GM19328 (cell line): ENCODE results near the gene NPHS1.
"Not testable (repeated sequence)": the region's sequence is repeated elsewhere in the genome, so short reads cannot be mapped to it uniquely, and the experiment has no call there.

ENCODE experiments used
- ATAC-seq: cut with Tn5 transposase; IDR thresholded peaks from one replicate; pipeline ENCODE4 v1.9.1; 2021; ENCODE audit warnings: mild to moderate bottlenecking, moderate library complexity; ENCODE audit not compliant: unreplicated experiment

Gene NPHS1

GRCh38 chr19:35848919-35849505 is 3.3 kb downstream of the NPHS1 start:
- ATAC-seq = no peak

GRCh38 chr19:35848486-35848885 is 3.8 kb downstream of the NPHS1 start:
- no peak for ATAC-seq

- no peak for ATAC-seq
Measured at GRCh38 chr19:35847911-35848310, 4.4 kb downstream of the NPHS1 start.

- no peak for ATAC-seq
Measured at GRCh38 chr19:35846038-35846668, 6.2 kb downstream of the NPHS1 start.

- no peak for ATAC-seq
Measured at GRCh38 chr19:35845215-35846037, 6.9 kb downstream of the NPHS1 start.

- no peak for ATAC-seq
Measured at GRCh38 chr19:35844482-35845214, 7.7 kb downstream of the NPHS1 start.

GRCh38 chr19:35843676-35844481 is 8.4 kb downstream of the NPHS1 start:
- ATAC-seq = no peak

GRCh38 chr19:35842666-35843272 is 9.5 kb downstream of the NPHS1 start:
- ATAC-seq = no peak

GRCh38 chr19:35841961-35842595 is 10.2 kb downstream of the NPHS1 start:
- no peak for ATAC-seq

- ATAC-seq = not testable (repeated sequence)
Measured at GRCh38 chr19:35836096-35836495, 16.2 kb downstream of the NPHS1 start.

- no peak for ATAC-seq
Measured at GRCh38 chr19:35833972-35834371, 18.3 kb downstream of the NPHS1 start.

GRCh38 chr19:35832054-35832453 is 20.2 kb downstream of the NPHS1 start:
- ATAC-seq = no peak

- ATAC-seq = no peak
Measured at GRCh38 chr19:35830986-35831385, 21.3 kb downstream of the NPHS1 start.

- ATAC-seq = no peak
Measured at GRCh38 chr19:35828692-35829301, 23.5 kb downstream of the NPHS1 start.

GRCh38 chr19:35824150-35824549 is 28.2 kb downstream of the NPHS1 start:
- ATAC-seq = no peak

- ATAC-seq = no peak
Measured at GRCh38 chr19:35822579-35822978, 29.7 kb downstream of the NPHS1 start.

GRCh38 chr19:35818445-35818844 is 33.9 kb downstream of the NPHS1 start:
- no peak for ATAC-seq

- no peak for ATAC-seq
Measured at GRCh38 chr19:35816846-35817245, 35.5 kb downstream of the NPHS1 start.

GRCh38 chr19:35816262-35816661 is 36.0 kb downstream of the NPHS1 start:
- ATAC-seq = no peak
